ENCODE measurements around the gene AR.
"Not testable (repeated sequence)": the region's sequence is repeated elsewhere in the genome, so short reads cannot be mapped to it uniquely, and the experiment has no call there.

AR gene

GRCh38 chrX:67636532-67636931, 92.7 kb downstream of the AR start:
- DNase-seq (ENCODE audit: low spot score) (no peak), FAIRE-seq (no peak)

DNA sequence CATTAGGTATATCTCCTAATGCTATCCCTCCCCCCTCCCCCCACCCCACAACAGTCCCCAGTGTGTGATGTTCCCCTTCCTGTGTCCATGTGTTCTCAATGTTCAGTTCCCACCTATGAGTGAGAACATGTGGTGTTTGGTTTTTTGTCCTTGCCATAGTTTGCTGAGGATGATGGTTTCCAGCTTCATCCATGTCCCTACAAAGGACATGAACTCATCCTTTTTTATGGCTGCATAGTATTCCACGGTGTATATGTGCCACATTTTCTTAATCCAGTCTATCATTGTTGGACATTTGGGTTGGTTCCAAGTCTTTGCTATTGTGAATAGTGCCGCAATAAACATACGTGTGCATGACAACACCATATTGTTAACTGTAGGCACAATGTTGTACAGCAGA, 93.5 kb downstream of the AR start:
- not testable (repeated sequence) for FAIRE-seq; DNase-seq (ENCODE audit: low spot score)

DNA sequence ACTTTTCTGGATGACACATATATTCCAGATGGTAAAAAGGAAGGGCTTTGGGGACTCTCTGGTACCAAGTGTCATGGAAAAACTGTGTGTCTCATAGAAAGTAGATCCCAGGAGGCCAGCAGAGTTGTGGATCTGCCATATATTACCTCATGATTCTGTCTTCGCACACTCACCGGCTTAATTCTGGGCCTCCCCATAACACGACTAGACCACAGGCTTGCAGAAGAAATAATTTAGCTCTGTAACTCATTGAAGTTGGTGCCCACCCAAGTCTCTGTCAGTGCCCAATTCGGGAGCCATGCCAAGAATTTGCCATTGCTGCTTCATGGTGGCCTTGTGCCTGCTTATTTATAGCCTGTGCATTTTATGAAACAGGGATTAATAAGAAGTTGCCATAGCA, 104.5 kb downstream of the AR start:
- no peak for FAIRE-seq
- no peak for DNase-seq (ENCODE audit: low spot score)

GRCh38 chrX:67651437-67652142, 107.8 kb downstream of the AR start:
- FAIRE-seq (no peak), DNase-seq (ENCODE audit: low spot score) (no peak)

GRCh38 chrX:67652543-67652942, 108.7 kb downstream of the AR start:
- DNase-seq (ENCODE audit: low spot score): no peak

DNA sequence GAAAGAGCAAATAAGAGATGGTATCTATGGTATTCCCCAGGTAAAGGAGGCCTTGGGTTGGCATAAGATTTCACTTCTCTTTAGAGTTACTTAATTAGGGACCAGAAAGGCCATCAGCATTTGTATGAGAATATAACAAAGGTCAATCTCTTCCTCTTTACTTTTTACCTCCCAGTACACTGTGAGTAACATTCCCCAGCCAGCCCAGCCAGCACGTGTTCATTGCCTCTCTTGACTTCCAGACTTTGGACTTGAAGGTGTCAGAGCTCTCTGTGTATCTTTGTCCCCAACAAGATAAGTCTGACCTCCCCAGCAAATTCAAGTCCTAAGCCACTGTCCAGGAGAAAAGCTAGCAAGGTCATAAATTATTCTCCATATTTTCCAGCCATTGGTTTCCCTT, 110.5 kb downstream of the AR start:
- FAIRE-seq: no peak
- no peak for DNase-seq (ENCODE audit: low spot score)

More at GRCh38 chrX:67652543-67652942, 108.7 kb downstream of the AR start:
- no peak for FAIRE-seq

GRCh38 chrX:67665583-67665982, 121.8 kb downstream of the AR start:
- DNase-seq (ENCODE audit: low spot score): no peak
- FAIRE-seq: no peak

GRCh38 chrX:67670717-67671116, 126.9 kb downstream of the AR start:
- not testable (repeated sequence) for FAIRE-seq; DNase-seq (ENCODE audit: low spot score)

DNA sequence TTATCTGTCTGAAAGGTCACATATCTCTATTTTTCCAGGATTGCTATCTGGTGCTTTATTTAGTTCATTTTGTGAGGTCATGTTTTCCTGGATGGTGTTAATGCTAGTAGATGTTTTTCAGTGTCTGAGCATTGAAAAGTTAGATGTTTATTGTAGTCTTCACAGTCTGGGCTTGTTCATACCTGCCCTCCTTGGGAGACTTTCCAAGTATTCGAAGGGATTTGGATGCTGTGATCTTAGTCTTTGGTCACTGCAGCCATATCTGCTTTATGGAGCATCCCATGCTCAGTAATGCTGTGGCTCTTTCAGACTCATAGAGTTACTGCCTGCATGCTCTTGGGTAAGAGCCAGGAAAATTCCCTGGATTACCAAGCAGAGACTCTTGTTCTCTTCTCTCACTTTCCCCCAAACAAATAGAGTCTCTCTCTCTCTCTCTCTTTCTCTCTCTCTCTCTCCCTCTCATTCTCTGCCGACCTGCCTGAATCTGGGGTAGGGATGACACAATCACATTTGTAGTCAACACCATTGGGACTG, 130.0 kb downstream of the AR start:
- DNase-seq (ENCODE audit: low spot score): no peak
- no peak for FAIRE-seq

DNA sequence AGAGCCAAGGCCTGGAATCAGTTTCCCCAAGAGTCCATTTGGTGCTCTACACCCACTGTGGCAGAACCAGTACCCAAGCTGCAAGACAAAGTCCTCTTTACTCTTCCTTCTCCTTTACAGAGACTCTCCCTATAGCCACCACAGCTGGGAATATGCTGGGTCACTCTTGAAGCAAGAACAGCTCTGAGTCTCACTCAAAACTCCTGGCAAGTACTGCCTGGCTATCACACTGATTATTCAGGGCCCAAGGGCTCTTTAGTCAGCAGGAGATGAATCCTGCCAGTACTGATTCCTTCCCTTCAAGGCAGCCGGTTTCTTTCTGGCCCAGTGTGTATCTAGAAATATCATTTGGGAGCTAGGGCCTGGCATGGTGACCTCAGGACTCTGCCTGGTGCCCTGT, 130.9 kb downstream of the AR start:
- FAIRE-seq: no peak
- DNase-seq (ENCODE audit: low spot score): no peak

DNA sequence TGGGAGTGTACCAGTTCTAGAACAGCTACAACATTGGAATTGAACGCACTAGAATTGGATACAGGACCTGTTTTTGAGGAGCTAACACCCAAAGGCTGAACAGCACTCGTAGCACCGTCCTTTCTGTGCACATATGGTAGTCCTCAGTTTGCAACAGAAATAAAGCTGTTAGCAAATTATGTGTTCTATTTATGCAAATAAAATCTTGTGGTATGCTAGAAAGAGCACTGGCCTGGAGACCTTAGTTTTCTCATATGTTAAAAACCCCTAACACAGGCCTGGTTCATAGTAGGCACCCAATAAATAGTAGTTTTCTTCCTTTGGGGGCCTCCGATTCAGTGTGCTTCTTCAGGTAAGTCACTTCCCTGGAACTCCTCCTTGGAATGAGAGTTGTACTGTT, 140.3 kb downstream of the AR start:
- DNase-seq (ENCODE audit: low spot score) (no peak), FAIRE-seq (no peak)

DNA sequence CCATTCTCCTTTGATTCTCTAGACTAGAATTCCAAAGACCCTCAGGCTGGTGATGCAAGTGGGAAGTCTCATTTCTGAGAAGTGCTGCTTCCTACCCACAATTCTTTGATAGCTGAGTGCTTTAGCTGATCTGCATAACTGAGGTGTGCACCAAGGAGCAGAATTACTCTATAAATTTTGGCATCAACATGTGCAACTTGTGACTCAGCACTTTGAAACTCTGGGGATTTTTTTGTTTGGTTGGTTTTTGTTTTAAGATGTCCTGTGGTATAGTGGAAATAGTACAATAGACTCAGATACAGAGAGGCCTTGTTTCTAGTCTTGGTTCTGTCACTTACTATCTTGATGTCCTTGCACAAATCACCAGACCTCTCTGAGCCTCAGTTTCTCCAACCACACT, 148.4 kb downstream of the AR start:
- no peak for FAIRE-seq
- no peak for DNase-seq (ENCODE audit: low spot score)

GRCh38 chrX:67693928-67694327, 150.1 kb downstream of the AR start:
- FAIRE-seq (no peak), DNase-seq (ENCODE audit: low spot score) (no peak)

DNA sequence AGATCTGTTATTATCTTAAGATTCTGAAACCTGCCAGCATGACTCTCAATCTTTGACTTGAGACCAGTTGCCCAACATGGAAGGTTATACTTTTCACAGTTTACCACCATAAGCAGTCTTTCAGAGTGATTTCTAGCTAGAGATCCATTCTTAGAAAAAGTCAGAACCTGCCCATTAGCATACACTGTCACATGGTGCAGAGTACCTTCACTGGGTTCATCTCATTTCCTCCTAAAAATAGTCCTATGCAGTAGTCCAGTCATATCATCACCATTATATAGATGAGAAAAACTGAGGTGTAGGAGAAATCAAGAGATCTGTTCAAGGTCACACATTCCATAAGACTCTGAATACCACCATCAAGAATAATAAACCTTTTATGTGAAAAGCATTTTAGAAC, 153.6 kb downstream of the AR start:
- DNase-seq (ENCODE audit: low spot score): no peak
- FAIRE-seq: no peak

- FAIRE-seq (no peak), DNase-seq (ENCODE audit: low spot score) (no peak)
Observed at GRCh38 chrX:67700602-67701001, 156.8 kb downstream of the AR start.

- FAIRE-seq: no peak
- DNase-seq (ENCODE audit: low spot score): no peak
Observed at GRCh38 chrX:67714004-67714403, 170.2 kb downstream of the AR start.

- DNase-seq (ENCODE audit: low spot score) (no peak), FAIRE-seq (no peak)
Observed at GRCh38 chrX:67717571-67717970, 173.8 kb downstream of the AR start.

- no peak for FAIRE-seq
- DNase-seq (ENCODE audit: low spot score): no peak
Observed at GRCh38 chrX:67718926-67719325, 175.1 kb downstream of the AR start.

DNA sequence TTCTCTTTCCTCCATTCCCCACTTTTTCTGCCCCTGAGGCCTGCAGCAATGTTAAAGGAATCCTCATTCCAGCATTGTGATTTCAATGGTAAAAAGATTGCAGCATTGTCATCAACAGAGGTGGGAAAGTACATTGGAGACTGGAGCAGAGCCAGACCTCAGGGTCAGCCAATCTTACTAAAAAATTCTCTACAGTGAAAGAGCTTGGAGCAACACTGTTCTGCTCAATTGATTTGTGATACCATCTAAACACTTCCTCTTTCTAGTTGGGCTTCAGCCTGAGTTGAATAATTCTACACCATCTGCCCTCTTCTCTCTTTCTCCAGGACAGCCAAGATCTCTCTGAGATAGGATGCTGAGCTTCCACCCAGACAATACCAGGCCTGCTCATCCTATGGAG, 176.5 kb downstream of the AR start:
- FAIRE-seq: no peak
- no peak for DNase-seq (ENCODE audit: low spot score)

GRCh38 chrX:67721321-67721720, 177.5 kb downstream of the AR start:
- FAIRE-seq: no peak

DNA sequence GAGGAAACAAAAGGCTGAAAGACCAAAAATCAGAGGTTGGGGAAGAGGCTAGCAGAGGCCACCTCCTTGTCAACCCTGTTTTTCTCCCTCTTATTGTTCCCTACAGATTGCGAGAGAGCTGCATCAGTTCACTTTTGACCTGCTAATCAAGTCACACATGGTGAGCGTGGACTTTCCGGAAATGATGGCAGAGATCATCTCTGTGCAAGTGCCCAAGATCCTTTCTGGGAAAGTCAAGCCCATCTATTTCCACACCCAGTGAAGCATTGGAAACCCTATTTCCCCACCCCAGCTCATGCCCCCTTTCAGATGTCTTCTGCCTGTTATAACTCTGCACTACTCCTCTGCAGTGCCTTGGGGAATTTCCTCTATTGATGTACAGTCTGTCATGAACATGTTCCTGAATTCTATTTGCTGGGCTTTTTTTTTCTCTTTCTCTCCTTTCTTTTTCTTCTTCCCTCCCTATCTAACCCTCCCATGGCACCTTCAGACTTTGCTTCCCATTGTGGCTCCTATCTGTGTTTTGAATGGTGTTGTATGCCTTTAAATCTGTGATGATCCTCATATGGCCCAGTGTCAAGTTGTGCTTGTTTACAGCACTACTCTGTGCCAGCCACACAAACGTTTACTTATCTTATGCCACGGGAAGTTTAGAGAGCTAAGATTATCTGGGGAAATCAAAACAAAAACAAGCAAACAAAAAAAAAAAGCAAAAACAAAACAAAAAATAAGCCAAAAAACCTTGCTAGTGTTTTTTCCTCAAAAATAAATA, 179.9 kb downstream of the AR start:
- FAIRE-seq (no peak), DNase-seq (ENCODE audit: low spot score) (no peak)

More at GRCh38 chrX:67721321-67721720, 177.5 kb downstream of the AR start:
- no peak for DNase-seq (ENCODE audit: low spot score)

DNA sequence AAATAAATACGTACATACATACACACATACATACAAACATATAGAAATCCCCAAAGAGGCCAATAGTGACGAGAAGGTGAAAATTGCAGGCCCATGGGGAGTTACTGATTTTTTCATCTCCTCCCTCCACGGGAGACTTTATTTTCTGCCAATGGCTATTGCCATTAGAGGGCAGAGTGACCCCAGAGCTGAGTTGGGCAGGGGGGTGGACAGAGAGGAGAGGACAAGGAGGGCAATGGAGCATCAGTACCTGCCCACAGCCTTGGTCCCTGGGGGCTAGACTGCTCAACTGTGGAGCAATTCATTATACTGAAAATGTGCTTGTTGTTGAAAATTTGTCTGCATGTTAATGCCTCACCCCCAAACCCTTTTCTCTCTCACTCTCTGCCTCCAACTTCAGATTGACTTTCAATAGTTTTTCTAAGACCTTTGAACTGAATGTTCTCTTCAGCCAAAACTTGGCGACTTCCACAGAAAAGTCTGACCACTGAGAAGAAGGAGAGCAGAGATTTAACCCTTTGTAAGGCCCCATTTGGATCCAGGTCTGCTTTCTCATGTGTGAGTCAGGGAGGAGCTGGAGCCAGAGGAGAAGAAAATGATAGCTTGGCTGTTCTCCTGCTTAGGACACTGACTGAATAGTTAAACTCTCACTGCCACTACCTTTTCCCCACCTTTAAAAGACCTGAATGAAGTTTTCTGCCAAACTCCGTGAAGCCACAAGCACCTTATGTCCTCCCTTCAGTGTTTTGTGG, 180.7 kb downstream of the AR start:
- FAIRE-seq (no peak), DNase-seq (ENCODE audit: low spot score) (no peak)
